RPMI8226 (cell line): Measurements from ENCODE around the gene PLEK2.
"Not testable (repeated sequence)": the region's sequence is repeated elsewhere in the genome, so short reads cannot be mapped to it uniquely, and the experiment has no call there.

Source experiments
- DNase-seq: peaks from one replicate; pipeline ENCODE4 v3.0.0-alpha.2; 2015

Gene PLEK2

GRCh38 chr14:67426983-67427606 lies 15.1 kb upstream of the PLEK2 start:
- peak; percentile 73 for DNase-seq

GRCh38 chr14:67426161-67426560 lies 14.2 kb upstream of the PLEK2 start:
- peak; percentile 13 for DNase-seq

- DNase-seq: no peak
Measured at GRCh38 chr14:67425608-67426007, 13.6 kb upstream of the PLEK2 start.

DNA sequence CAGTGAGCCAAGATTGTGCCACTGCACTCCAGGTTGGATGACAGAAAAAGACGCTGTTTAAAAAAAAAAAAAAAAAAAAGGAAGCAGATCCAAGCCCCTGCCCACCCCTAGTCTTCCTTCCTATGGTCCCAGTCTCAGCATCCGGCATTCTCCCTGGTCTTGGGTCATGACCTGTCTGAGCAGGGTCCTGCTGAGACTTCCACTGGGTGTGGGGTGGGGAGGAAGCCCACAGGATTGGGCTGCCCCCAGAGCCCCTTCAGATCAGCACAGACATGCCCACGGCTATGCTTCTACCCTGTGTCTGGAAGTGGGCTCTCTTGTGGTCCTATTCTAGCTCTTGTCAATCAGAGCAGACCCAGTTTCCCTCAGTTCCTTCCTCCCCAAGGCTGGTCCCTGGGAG lies 12.6 kb upstream of the PLEK2 start:
- DNase-seq: no peak

- DNase-seq: peak; percentile 35
Measured at GRCh38 chr14:67423424-67423823, 11.5 kb upstream of the PLEK2 start.

DNA sequence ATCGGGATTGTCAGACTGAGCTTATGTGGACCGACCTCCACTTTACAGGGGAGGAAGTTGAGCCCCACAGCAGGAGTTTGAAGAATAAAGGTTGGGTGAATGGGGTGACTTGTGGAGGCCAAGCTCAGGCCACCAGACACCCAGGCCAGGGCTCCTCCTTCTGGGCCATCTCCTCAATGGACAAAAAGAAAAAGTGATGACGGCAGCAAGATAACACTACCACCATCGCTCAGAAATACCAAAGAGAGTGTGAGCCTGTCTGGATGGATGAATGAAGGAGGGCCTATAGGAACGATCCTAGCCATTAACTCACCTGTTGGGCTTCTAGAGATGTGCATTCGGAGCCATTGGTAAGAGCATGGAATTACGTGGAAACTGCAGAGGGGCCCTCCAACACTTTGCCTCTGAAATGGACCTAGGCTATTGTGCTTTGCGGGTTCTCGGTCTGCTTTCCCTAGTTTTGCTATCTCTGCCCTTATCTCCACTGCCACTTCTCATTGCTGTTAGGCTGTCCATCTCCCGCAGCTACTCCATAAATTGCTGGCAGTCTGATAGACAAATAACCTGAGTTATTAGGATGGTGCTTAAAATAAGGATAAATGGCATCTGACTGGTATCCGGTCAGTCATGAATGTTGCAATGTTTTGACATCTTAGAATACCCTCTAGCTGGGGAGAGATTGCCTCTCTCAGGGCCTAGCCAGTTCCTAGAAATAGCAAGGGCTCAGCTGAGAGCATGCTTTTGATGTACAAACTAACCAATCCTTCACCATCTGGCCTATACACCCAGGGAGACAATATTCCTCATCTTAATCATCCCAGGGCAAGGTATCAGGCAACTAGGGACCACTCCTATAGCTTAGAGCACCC lies 9.6 kb upstream of the PLEK2 start:
- no peak for DNase-seq

DNA sequence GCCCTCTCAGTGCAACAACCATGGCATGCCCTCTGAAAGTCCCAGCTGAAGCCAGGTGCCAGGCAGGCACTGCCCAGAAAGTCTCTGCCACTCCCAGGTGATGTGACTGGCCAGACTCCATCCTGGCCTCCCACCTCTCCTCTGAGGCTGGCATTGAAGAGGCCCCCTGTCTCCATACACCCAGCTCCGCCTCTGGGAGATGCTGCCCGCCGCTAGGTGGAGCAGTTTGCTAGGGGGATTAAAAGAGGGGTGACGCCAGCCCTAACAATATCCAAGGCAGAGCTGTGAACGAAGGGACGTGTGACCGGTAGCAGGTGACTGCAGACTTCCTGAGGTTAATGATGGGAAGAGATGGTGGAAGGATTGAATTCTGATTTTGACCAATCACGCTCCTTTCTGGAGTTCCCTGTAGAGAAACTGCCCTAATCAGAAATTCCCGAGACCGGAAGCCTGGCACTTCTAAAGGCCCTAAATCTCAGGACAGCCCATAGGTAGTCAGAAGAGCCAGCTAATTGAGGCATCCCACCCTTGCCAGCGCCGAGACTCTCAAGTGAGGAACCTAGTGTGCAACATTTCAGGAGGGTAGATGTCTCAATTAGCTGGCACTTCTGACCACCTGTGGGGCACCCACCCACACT lies 8.3 kb upstream of the PLEK2 start:
- DNase-seq: peak; percentile 61

GRCh38 chr14:67418401-67419191 lies 6.6 kb upstream of the PLEK2 start:
- DNase-seq: no peak

DNA sequence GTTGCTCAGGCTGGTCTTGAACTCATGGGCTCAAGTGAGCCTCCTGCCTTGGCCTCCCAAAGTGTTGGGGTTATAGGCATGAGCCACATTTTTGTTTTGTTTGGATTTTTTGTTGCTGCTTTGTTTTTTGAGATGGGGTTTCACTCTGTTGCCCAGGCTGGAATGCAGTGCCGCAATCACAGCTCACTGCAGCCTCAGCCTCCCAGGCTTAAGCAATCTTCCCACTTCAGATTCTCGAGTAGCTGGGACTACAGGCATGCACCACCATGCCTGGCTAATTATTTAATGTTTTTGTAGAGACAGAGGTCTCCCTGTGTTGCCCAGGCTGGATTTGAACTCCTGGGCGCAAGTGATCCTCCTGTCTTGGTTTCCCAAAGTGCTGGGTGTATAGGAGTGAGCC lies 5.7 kb upstream of the PLEK2 start:
- no peak for DNase-seq

DNA sequence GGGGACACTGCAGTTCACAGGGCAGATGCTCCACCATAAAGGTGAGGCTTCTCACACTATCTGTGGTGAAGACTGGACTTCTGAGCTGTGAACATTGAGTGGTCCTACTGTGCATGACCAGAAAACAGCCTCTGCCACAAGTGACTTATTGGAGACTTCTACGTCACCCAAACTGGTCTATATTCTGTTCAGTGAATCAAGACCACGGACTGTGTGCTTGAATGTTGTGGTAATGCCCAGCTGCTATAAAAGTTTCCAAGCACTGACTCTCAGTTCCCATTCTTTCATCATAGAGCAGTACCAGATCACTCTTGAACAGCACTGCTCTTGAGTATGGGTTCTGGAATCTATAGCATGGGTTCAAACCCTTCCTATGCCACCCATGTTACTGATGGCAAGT lies 4.8 kb upstream of the PLEK2 start:
- no peak for DNase-seq

DNA sequence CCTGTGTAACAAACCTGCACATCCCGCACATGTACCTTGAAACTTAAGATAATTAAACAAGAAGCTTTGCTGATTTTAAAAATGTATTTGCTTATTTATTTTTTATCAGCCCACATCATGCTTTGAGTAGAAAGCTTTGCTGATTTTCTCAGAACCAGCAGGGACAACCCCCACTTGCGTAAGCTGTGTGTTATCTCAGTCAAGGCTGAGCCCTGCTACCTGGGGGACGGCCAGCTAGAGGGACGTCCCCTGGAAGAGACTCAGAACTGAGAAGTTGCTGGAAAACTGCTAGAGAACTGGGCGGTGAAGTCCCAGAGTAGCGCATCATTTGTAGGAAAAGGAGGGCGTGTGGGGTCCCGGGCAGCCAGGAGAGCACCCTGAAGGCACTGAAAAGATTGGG lies 4.1 kb upstream of the PLEK2 start:
- no peak for DNase-seq

DNA sequence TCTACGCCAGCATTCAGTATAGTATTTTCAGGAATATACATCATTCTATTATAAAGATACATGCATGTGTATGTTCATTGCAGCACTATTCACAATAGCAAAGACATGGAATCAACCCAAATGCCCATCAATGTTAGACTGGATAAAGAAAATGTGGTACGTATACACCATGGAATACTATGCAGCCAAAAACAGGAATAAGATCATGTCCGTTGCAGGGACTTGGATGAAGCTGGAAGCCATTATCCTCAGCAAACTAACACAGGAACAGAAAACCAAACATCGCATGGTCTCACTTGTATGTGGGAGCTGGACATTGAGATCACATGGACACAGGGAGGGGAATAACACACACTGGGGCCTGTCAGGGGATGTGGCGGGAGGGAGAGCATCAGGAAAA lies 3.6 kb upstream of the PLEK2 start:
- DNase-seq: not testable (repeated sequence)

- DNase-seq: no peak
Measured at GRCh38 chr14:67413806-67414769, 2.1 kb upstream of the PLEK2 start.

DNA sequence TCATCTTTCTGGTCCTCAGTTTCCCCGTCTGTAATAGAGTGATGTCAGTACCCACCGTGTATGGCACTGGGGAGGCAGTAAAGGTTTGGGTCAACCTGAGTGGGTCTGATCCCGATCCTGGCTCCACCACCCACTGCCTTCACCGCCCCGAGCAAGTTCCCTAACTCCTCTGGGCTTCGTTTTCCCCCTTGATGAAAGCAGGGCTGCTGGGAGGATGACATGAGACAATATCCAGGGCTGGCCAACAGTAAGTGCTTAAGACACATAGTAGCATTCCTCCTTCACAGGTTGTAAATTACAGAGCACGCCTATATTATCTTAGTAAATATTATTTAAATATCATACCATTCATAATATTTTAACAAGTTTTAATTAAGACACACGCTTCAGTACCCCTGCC lies 595 bp downstream of the PLEK2 start:
- DNase-seq: no peak

GRCh38 chr14:67410313-67410712 lies 1.7 kb downstream of the PLEK2 start:
- DNase-seq: no peak

- DNase-seq: no peak
Measured at GRCh38 chr14:67409461-67409860, 2.5 kb downstream of the PLEK2 start.

GRCh38 chr14:67408122-67408801 lies 3.7 kb downstream of the PLEK2 start:
- DNase-seq: not testable (repeated sequence)

- DNase-seq: no peak
Measured at GRCh38 chr14:67405771-67406170, 6.2 kb downstream of the PLEK2 start.

DNA sequence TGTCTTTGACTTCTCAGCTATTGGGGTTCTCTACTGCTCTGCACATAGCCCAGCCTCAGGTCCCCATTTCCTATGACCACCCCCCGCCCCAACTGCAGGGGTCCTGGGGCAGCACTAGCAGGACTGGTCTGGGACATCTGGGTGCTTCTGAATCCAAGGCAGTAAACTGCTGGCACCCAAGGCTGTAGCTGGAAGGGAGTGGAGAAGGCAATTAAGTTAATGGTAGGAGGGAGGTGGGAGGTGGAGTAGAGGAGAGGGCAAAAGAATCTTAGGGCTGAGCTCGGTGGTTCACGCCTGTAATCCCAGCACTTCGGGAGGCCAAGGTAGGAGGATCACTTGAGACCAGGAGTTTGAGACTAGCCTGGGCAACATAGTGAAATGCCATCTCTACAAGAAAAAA lies 11.5 kb downstream of the PLEK2 start:
- DNase-seq: no peak

GRCh38 chr14:67397536-67397935 lies 14.4 kb downstream of the PLEK2 start:
- DNase-seq: no peak

DNA sequence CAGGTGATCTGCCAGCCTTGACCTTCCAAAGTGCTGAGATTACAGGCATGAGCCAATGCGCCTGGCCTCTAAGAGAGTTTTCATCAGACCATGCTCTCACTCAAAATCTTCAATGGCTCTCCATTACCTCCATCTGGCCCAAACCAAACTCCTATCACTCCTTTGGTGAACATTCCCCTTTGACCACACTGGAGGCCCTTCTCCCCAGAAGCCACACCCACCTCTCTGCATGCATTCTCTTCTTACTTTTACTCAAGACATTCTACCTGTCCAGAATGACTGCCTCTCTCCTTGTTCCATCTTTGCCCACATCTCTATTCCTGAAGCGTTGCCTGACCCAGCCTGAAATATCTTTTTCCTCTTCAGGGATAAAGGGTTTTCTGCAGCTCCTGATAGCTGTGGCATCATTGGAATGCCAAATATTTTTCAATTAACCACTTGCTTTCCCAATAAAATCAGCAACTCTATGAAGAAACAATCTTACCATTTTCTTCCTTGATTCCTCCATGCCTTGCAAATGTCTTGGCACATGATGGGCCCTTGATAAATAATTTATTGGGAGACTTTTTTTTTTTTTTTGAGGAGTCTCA lies 15.5 kb downstream of the PLEK2 start:
- DNase-seq: no peak
